Fibroblast of skin of abdomen (primary cell): ENCODE results near the gene GPR107.

ENCODE experiments used
- DNase-seq: peaks from one replicate; pipeline ENCODE4 v3.0.0-alpha.2; 2013

Gene GPR107

GRCh38 chr9:130137641-130138081 is 84.0 kb downstream of the GPR107 start:
- DNase-seq: no peak

- DNase-seq: peak; percentile 93
These were observed 84.5 kb downstream of the GPR107 start for GRCh38 chr9:130138171-130138653.

GRCh38 chr9:130138791-130139190 is 85.1 kb downstream of the GPR107 start:
- DNase-seq: peak; percentile 98

- no peak for DNase-seq
These were observed 85.5 kb downstream of the GPR107 start for GRCh38 chr9:130139251-130139650.

GRCh38 chr9:130140706-130141105 is 87.0 kb downstream of the GPR107 start:
- no peak for DNase-seq

- no peak for DNase-seq
These were observed 88.3 kb downstream of the GPR107 start for GRCh38 chr9:130142056-130142455.

- DNase-seq: no peak
These were observed 88.9 kb downstream of the GPR107 start for GRCh38 chr9:130142641-130143040.

- DNase-seq: no peak
These were observed 89.7 kb downstream of the GPR107 start for GRCh38 chr9:130143279-130143893.

GRCh38 chr9:130143958-130144366 is 90.3 kb downstream of the GPR107 start:
- DNase-seq: peak; percentile 32

- no peak for DNase-seq
These were observed 91.0 kb downstream of the GPR107 start for GRCh38 chr9:130144703-130145102.

GRCh38 chr9:130145658-130146057 is 92.0 kb downstream of the GPR107 start:
- DNase-seq: no peak

GRCh38 chr9:130147198-130147597 is 93.5 kb downstream of the GPR107 start:
- DNase-seq: no peak

GRCh38 chr9:130147910-130148309 is 94.2 kb downstream of the GPR107 start:
- no peak for DNase-seq

GRCh38 chr9:130149031-130149430 is 95.3 kb downstream of the GPR107 start:
- no peak for DNase-seq

- no peak for DNase-seq
These were observed 96.1 kb downstream of the GPR107 start for GRCh38 chr9:130149654-130150286.

- peak; percentile 69 for DNase-seq
These were observed 97.2 kb downstream of the GPR107 start for GRCh38 chr9:130150779-130151382.

- DNase-seq: no peak
These were observed 101.1 kb downstream of the GPR107 start for GRCh38 chr9:130154816-130155215.

- DNase-seq: no peak
These were observed 101.9 kb downstream of the GPR107 start for GRCh38 chr9:130155647-130156046.

GRCh38 chr9:130156672-130157071 is 103.0 kb downstream of the GPR107 start:
- DNase-seq: no peak

- DNase-seq: no peak
These were observed 103.4 kb downstream of the GPR107 start for GRCh38 chr9:130157079-130157478.

- no peak for DNase-seq
These were observed 104.3 kb downstream of the GPR107 start for GRCh38 chr9:130158001-130158400.

- DNase-seq: no peak
These were observed 105.4 kb downstream of the GPR107 start for GRCh38 chr9:130159057-130159456.

GRCh38 chr9:130159915-130160670 is 106.4 kb downstream of the GPR107 start:
- no peak for DNase-seq
